Liver (tissue), 9 donors: ENCODE measurements around the gene LPXN. TPM values are rescaled to one million over a fixed set of nuclear protein-coding genes. Genes with fewer than 3 reads are reported as not detected.

ENCODE experiments used
- DNase-seq: peaks from one replicate; pipeline ENCODE4 v3.0.0-alpha.2; 2017; ENCODE audit warnings: low spot score
- H3K27ac ChIP-seq, 2 donors: one replicate each; pipeline ENCODE4 v1.7.0; 2013; ENCODE audit warnings: inconsistent platforms in 2 of 2, low read length in 2 of 2, control low read depth in 1 of 2, low read depth in 1 of 2, mild to moderate bottlenecking in 1 of 2
- H3K27me3 ChIP-seq, 4 donors: one replicate each; pipeline versions ENCODE4 v1.6.1 to v1.7.0; 2013; ENCODE audit warnings: low read length in 3 of 4, inconsistent platforms in 1 of 4, mild to moderate bottlenecking in 1 of 4, moderate library complexity in 1 of 4; ENCODE audit not compliant: control insufficient read depth in 4 of 4, insufficient read depth in 4 of 4
- H3K36me3 ChIP-seq, 4 donors: one replicate each; pipeline versions ENCODE4 v1.6.1 to v1.7.0; 2013; ENCODE audit warnings: low read length in 3 of 4, mild to moderate bottlenecking in 3 of 4, low read depth in 1 of 4, moderate library complexity in 1 of 4; ENCODE audit not compliant: control insufficient read depth in 4 of 4, insufficient read depth in 3 of 4
- H3K4me1 ChIP-seq, 4 donors: one replicate each; pipeline versions ENCODE4 v1.6.1 to v1.7.0; 2013; ENCODE audit warnings: low read length in 3 of 4, mild to moderate bottlenecking in 3 of 4, moderate library complexity in 1 of 4; ENCODE audit not compliant: control insufficient read depth in 4 of 4, insufficient read depth in 4 of 4
- H3K4me3 ChIP-seq, 3 donors: one replicate each; pipeline versions ENCODE4 v1.6.1 to v1.7.0; 2013; ENCODE audit warnings: low read length in 3 of 3, control low read depth in 1 of 3, low read depth in 1 of 3, mild to moderate bottlenecking in 1 of 3
- H3K9ac ChIP-seq, 2 donors: one replicate each; pipeline ENCODE4 v1.7.0; 2013; ENCODE audit warnings: low read length in 2 of 2, mild to moderate bottlenecking in 2 of 2, moderate library complexity in 2 of 2, control low read depth in 1 of 2, low read depth in 1 of 2
- H3K9me3 ChIP-seq, 4 donors: one replicate each; pipeline versions ENCODE4 v1.6.1 to v1.7.0; 2013; ENCODE audit warnings: low read length in 3 of 4; ENCODE audit not compliant: control insufficient read depth in 4 of 4
- EGR1 ChIP-seq, 2 donors: IDR thresholded peaks; 2 replicates each; pipeline ENCODE4 v1.6.1; 2016 to 2018; ENCODE audit warnings: antibody characterized with exemption in 2 of 2, low read depth in 2 of 2
- FOXA2 ChIP-seq: IDR thresholded peaks from 2 replicates; pipeline ENCODE4 v1.6.1; 2016; ENCODE audit warnings: antibody characterized with exemption
- GABPA ChIP-seq, 2 donors: IDR thresholded peaks in 1 of 2; conservative IDR thresholded peaks in 1 of 2; 2 replicates each; pipeline ENCODE4 v1.6.1; 2016; ENCODE audit warnings: antibody characterized with exemption in 2 of 2, mild to moderate bottlenecking in 1 of 2, moderate library complexity in 1 of 2
- HNF4A ChIP-seq, 2 donors: conservative IDR thresholded peaks; 2 replicates each; pipeline ENCODE4 v1.6.1; 2016; ENCODE audit warnings: antibody characterized with exemption in 2 of 2, mild to moderate bottlenecking in 2 of 2
- HNF4G ChIP-seq: IDR thresholded peaks from 2 replicates; pipeline ENCODE4 v1.6.1; 2016; ENCODE audit warnings: antibody characterized with exemption
- JUND ChIP-seq, 2 donors: IDR thresholded peaks; 2 replicates each; pipeline ENCODE4 v1.6.1; 2016; ENCODE audit warnings: antibody characterized with exemption in 2 of 2
- NR2F2 ChIP-seq: IDR thresholded peaks from 2 replicates; pipeline ENCODE4 v1.6.1; 2016; ENCODE audit warnings: antibody characterized with exemption
- RAD21 ChIP-seq, 2 donors: IDR thresholded peaks; 2 replicates each; pipeline ENCODE4 v1.6.1; 2016; ENCODE audit warnings: antibody characterized with exemption in 2 of 2, mild to moderate bottlenecking in 2 of 2
- RXRA ChIP-seq, 2 donors: IDR thresholded peaks; 2 replicates each; pipeline ENCODE4 v1.6.1; 2017 to 2018; ENCODE audit warnings: antibody characterized with exemption in 2 of 2, mild to moderate bottlenecking in 1 of 2
- SP1 ChIP-seq: IDR thresholded peaks from 2 replicates; pipeline ENCODE4 v1.6.1; 2018; ENCODE audit warnings: antibody characterized with exemption, mild to moderate bottlenecking
- TAF1 ChIP-seq: conservative IDR thresholded peaks from 2 replicates; pipeline ENCODE4 v1.6.1; 2016; ENCODE audit warnings: antibody characterized with exemption, mild to moderate bottlenecking
- WGBS: extraction: QIAGEN DNeasy Blood & Tissue Kit; methylation state at CpG from one replicate; pipeline ENCODE4 v1.1.7; 2013; 5-methylcytosine and 5-hydroxymethylcytosine counted together
- polyA plus RNA-seq, 2 donors: library from polyadenylated mRNA; stranded (reverse) in 1 of 2; unstranded in 1 of 2; fragments of 200-250 nt in 1 of 2; fragments of >200 nt in 1 of 2; fragmentation: Nextera tagmentation in 1 of 2; extraction: Ambion mirVana in 1 of 2; gene quantifications; one replicate each; pipeline versions ENCODE4 v1.2.1 to v1.2.3, GENCODE V29; 2013 to 2015
- total RNA-seq, 2 donors: library from RNA; depleted of rRNA; stranded (reverse); fragments of >200 nt; gene quantifications; one replicate each; pipeline ENCODE4 v1.2.3, GENCODE V29; 2014
- TF ChIP-seq, protein P1 (sequence below): IDR thresholded peaks from 2 replicates; pipeline ENCODE4 v1.6.1; 2016; ENCODE audit warnings: antibody characterized with exemption, mild to moderate bottlenecking
- TF ChIP-seq, protein P2 (sequence below): IDR thresholded peaks from 2 replicates; pipeline ENCODE4 v1.6.1; 2016; ENCODE audit warnings: antibody characterized with exemption
- TF ChIP-seq, protein P3 (sequence below): IDR thresholded peaks from 2 replicates; pipeline ENCODE4 v1.6.1; 2016; ENCODE audit warnings: antibody characterized with exemption
- TF ChIP-seq, protein P4 (sequence below): IDR thresholded peaks from 2 replicates; pipeline ENCODE4 v1.6.1; 2016; ENCODE audit warnings: antibody characterized with exemption
- donor health status: healthy.
- donor health status: healthy.
- donor health status: healthy.
- donor health status: healthy.
- donor health status: healthy.

Gene LPXN
- total and polyA plus RNA-seq, 4 donors = 3.7 to 6.2 (median 4.7) TPM

DNA sequence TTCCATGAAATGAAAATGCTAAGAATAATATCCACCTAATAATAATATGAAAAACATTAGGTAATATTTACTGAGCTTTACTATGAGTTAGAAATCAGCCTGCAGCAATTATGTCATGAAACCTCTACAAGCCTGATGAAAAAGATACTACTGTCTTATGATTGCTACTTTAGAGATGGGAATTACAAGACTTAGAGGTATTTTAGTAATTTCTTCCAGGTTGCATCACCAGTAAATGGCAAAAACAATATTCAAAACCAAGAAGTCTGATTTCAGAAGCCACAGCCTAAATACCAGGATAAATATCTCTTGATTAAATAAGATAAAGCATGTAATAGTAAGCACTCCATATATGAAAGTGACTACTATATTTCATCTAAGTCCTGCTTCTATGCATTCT, 81.6 kb downstream of the LPXN start:
- Histone ChIP-seq H3K9ac (no peak overlapping the region), H3K4me3 (no peak overlapping the region), H3K36me3 (no peaks in the 10 kb centered on the region), H3K27ac (no peak overlapping the region), H3K4me1 (no peaks in the 10 kb centered on the region), H3K27me3 (no peaks in the 10 kb centered on the region), H3K9me3 (no peaks in the 10 kb centered on the region)
- DNase-seq = no peak
- TF ChIP-seq RXRA (IDR thresholded peaks at IDR 0.05) (no peak), JUND (IDR thresholded peaks at IDR 0.05) (no peak)
- TF ChIP-seq, protein P1, sequence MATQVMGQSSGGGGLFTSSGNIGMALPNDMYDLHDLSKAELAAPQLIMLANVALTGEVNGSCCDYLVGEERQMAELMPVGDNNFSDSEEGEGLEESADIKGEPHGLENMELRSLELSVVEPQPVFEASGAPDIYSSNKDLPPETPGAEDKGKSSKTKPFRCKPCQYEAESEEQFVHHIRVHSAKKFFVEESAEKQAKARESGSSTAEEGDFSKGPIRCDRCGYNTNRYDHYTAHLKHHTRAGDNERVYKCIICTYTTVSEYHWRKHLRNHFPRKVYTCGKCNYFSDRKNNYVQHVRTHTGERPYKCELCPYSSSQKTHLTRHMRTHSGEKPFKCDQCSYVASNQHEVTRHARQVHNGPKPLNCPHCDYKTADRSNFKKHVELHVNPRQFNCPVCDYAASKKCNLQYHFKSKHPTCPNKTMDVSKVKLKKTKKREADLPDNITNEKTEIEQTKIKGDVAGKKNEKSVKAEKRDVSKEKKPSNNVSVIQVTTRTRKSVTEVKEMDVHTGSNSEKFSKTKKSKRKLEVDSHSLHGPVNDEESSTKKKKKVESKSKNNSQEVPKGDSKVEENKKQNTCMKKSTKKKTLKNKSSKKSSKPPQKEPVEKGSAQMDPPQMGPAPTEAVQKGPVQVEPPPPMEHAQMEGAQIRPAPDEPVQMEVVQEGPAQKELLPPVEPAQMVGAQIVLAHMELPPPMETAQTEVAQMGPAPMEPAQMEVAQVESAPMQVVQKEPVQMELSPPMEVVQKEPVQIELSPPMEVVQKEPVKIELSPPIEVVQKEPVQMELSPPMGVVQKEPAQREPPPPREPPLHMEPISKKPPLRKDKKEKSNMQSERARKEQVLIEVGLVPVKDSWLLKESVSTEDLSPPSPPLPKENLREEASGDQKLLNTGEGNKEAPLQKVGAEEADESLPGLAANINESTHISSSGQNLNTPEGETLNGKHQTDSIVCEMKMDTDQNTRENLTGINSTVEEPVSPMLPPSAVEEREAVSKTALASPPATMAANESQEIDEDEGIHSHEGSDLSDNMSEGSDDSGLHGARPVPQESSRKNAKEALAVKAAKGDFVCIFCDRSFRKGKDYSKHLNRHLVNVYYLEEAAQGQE = no peak

DNA sequence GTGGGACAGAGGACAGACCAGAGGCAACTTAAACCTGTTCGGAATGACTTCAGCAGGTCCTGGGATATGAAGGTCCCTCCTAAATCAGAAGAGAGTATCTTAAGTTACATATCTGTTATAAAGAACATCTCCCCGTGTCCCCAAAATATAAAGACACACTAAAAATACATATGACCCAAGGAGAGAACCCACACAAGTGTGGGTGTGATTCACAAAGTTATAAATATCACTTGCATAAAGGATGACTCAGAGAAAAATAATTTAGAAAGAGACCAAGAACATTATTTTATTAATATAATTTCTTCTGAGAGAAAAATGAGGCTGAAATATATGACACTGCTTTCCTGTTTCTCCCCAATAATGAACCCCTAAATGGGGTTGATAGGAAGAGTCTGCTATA, 82.0 kb downstream of the LPXN start:
- H3K9me3 ChIP-seq = no peaks in the 10 kb centered on the region
- WGBS = 80% methylated on average over 2 of the region's 2 CpGs
- DNase-seq = no peak

DNA sequence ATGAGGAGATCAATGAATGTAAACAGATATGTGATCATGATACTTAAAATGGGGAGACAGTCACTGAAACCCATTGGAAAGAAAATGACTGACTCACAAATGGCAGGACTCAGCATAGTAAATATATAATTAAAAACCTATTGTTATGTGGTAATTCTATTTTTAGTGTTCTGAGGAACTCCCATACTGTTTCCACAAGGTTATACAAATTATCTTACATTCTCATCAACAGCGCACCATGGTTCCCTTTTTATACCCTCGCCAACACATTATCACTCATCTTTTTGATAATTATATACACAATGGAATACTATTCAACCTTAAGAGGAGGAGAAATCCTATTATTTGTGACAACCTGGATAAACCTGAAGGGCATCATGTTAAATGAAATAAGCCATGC, 84.8 kb downstream of the LPXN start:
- Histone ChIP-seq H3K27ac (no peak overlapping the region), H3K36me3 (no peaks in the 10 kb centered on the region), H3K4me3 (no peak overlapping the region), H3K4me1 (no peaks in the 10 kb centered on the region), H3K9me3 (no peaks in the 10 kb centered on the region), H3K27me3 (no peaks in the 10 kb centered on the region), H3K9ac (no peak overlapping the region)
- WGBS = 49% methylated on average over 2 of the region's 2 CpGs
- DNase-seq = no peak
- TF ChIP-seq, protein P2, sequence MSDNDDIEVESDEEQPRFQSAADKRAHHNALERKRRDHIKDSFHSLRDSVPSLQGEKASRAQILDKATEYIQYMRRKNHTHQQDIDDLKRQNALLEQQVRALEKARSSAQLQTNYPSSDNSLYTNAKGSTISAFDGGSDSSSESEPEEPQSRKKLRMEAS = no peak
- no peak for TF ChIP-seq SP1
- TF ChIP-seq FOXA2 = no peak
- TF ChIP-seq RAD21 (IDR thresholded peaks at IDR 0.05) = no peak
- no peak for TF ChIP-seq NR2F2
- TF ChIP-seq, protein P1 = no peak
- no peak for TF ChIP-seq HNF4G
- TF ChIP-seq GABPA (IDR thresholded peaks at IDR 0.05 in 1 of 2, conservative IDR thresholded peaks at IDR 0.05 in 1 of 2) = no peak
- TF ChIP-seq JUND (IDR thresholded peaks at IDR 0.05) = no peak
- no peak for TF ChIP-seq EGR1 (IDR thresholded peaks at IDR 0.05; ENCODE audit: low read depth in 2 of 2)
- TF ChIP-seq, protein P3, sequence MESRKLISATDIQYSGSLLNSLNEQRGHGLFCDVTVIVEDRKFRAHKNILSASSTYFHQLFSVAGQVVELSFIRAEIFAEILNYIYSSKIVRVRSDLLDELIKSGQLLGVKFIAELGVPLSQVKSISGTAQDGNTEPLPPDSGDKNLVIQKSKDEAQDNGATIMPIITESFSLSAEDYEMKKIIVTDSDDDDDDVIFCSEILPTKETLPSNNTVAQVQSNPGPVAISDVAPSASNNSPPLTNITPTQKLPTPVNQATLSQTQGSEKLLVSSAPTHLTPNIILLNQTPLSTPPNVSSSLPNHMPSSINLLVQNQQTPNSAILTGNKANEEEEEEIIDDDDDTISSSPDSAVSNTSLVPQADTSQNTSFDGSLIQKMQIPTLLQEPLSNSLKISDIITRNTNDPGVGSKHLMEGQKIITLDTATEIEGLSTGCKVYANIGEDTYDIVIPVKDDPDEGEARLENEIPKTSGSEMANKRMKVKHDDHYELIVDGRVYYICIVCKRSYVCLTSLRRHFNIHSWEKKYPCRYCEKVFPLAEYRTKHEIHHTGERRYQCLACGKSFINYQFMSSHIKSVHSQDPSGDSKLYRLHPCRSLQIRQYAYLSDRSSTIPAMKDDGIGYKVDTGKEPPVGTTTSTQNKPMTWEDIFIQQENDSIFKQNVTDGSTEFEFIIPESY = no peak
- TF ChIP-seq, protein P4, sequence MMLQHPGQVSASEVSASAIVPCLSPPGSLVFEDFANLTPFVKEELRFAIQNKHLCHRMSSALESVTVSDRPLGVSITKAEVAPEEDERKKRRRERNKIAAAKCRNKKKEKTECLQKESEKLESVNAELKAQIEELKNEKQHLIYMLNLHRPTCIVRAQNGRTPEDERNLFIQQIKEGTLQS = no peak
- no peak for TF ChIP-seq HNF4A (conservative IDR thresholded peaks at IDR 0.05)
- no peak for TF ChIP-seq TAF1
- TF ChIP-seq RXRA (IDR thresholded peaks at IDR 0.05) = no peak

More for the DNA sequence above, 82.0 kb downstream of the LPXN start:
- Histone ChIP-seq H3K36me3 (no peaks in the 10 kb centered on the region), H3K27ac (no peak overlapping the region), H3K9ac (no peak overlapping the region), H3K4me3 (no peak overlapping the region), H3K4me1 (no peaks in the 10 kb centered on the region), H3K27me3 (no peaks in the 10 kb centered on the region)
- no peak for TF ChIP-seq NR2F2
- no peak for TF ChIP-seq RAD21 (IDR thresholded peaks at IDR 0.05)
